Medulla oblongata (tissue), 1 donor: ENCODE measurements around the gene VEGFD.
"Not testable (repeated sequence)": the region's sequence is repeated elsewhere in the genome, so short reads cannot be mapped to it uniquely, and the experiment has no call there.

Experiments
- DNase-seq: peaks from one replicate; pipeline ENCODE4 v3.0.0-alpha.2; 2015; ENCODE audit errors: extremely low spot score

The VEGFD gene

GRCh38 chrX:15305899-15306298, 78.3 kb downstream of the VEGFD start:
- DNase-seq: not testable (repeated sequence)

GRCh38 chrX:15301924-15302323, 82.3 kb downstream of the VEGFD start:
- DNase-seq: peak; percentile 47

GRCh38 chrX:15299941-15300851, 84.0 kb downstream of the VEGFD start:
- DNase-seq: peak; percentile 57

- no peak for DNase-seq
These were observed 85.4 kb downstream of the VEGFD start for GRCh38 chrX:15298780-15299179.

GRCh38 chrX:15298201-15298600, 86.0 kb downstream of the VEGFD start:
- DNase-seq: no peak
